Breast epithelium (tissue), 4 donors: ENCODE results near the gene NPBWR2. TPM values are rescaled to one million over a fixed set of nuclear protein-coding genes. Genes with fewer than 3 reads are reported as not detected.

ENCODE experiments used
- DNase-seq, 2 donors: peaks; one replicate each; pipeline ENCODE4 v3.0.0-alpha.2; 2019; ENCODE audit warnings: low spot score in 2 of 2
- H3K27ac ChIP-seq, 2 donors: fragments of 200-600 bp; sonication (generic) in 1 of 2; one replicate each; pipeline ENCODE4 v1.5.1; 2016 to 2019; ENCODE audit warnings: mild to moderate bottlenecking in 1 of 2
- H3K27me3 ChIP-seq, 2 donors: fragments of 200-600 bp; sonication (generic) in 1 of 2; one replicate each; pipeline versions ENCODE4 v1.5.1 to v1.6.0; 2017 to 2019; ENCODE audit warnings: control low read depth in 1 of 2, mild to moderate bottlenecking in 1 of 2
- H3K36me3 ChIP-seq: fragments of 200-600 bp; one replicate; pipeline ENCODE4 v1.5.1; 2019
- H3K4me1 ChIP-seq, 2 donors: fragments of 200-600 bp; sonication (generic); one replicate each; pipeline ENCODE4 v1.5.1; 2016 to 2019; ENCODE audit warnings: control low read depth in 1 of 2
- H3K4me3 ChIP-seq, 3 donors: fragments of 200-600 bp; sonication (generic); 1 replicate in 2 of 3; 2 replicates in 1 of 3; pipeline ENCODE4 v1.5.1; 2016 to 2019; ENCODE audit warnings: mild to moderate bottlenecking in 3 of 3, moderate library complexity in 2 of 3
- H3K9me3 ChIP-seq, 2 donors: fragments of 200-600 bp; sonication (generic) in 1 of 2; one replicate each; pipeline ENCODE4 v1.5.1; 2016 to 2019; ENCODE audit warnings: control low read depth in 1 of 2
- POLR2A ChIP-seq: fragments of 450-650 bp; IDR thresholded peaks from one replicate; pipeline ENCODE4 v1.6.1; 2016; ENCODE audit warnings: antibody characterized with exemption, mild to moderate bottlenecking, moderate library complexity
- POLR2AphosphoS5 ChIP-seq, 3 donors: sonication (generic); formaldehyde crosslinking; IDR thresholded peaks; one replicate each; pipeline ENCODE4 v1.6.1; 2017; ENCODE audit warnings: antibody characterized with exemption in 3 of 3
- intact Hi-C: fragments of 100-400 bp; cut with DNase I; formaldehyde crosslinking; loops from one replicate; pipeline ENCODE4 v1.15.1; 2023; ENCODE audit warnings: low total_unique reads
- total RNA-seq, 3 donors: library from RNA; depleted of rRNA; stranded (reverse); fragments of >200 nt; gene quantifications; one replicate each; pipeline ENCODE4 v1.1.0, GENCODE V29; 2016
- TF ChIP-seq, protein P1 (sequence below), 3 donors: fragments of 450-650 bp; IDR thresholded peaks; one replicate each; pipeline ENCODE4 v1.5.1; 2016 to 2017; ENCODE audit warnings: antibody characterized with exemption in 3 of 3, mild to moderate bottlenecking in 3 of 3, moderate library complexity in 3 of 3

The NPBWR2 gene
- total RNA-seq, 3 donors from 2014 or later = not detected

DNA sequence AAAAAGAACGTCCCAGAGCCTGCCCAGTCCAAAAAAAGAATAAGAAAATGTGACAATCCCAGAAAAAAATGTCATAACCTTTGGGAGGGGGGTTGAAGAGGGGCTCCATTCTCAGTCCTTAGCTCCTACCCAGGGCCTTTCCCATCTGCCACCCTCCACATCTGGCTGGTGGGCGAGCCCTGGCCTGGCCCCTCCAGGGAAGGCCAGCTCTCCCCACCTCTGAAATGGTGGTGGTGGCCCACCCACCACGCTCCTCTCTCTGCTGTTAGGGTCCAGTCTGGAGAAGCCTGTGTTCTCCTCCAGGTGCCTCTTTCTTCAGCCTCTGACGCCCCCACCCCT, 28.5 kb downstream of the NPBWR2 start:
- TF ChIP-seq POLR2A (no peak), POLR2AphosphoS5 (IDR thresholded peaks at IDR 0.05) (no peak)
- TF ChIP-seq, protein P1, sequence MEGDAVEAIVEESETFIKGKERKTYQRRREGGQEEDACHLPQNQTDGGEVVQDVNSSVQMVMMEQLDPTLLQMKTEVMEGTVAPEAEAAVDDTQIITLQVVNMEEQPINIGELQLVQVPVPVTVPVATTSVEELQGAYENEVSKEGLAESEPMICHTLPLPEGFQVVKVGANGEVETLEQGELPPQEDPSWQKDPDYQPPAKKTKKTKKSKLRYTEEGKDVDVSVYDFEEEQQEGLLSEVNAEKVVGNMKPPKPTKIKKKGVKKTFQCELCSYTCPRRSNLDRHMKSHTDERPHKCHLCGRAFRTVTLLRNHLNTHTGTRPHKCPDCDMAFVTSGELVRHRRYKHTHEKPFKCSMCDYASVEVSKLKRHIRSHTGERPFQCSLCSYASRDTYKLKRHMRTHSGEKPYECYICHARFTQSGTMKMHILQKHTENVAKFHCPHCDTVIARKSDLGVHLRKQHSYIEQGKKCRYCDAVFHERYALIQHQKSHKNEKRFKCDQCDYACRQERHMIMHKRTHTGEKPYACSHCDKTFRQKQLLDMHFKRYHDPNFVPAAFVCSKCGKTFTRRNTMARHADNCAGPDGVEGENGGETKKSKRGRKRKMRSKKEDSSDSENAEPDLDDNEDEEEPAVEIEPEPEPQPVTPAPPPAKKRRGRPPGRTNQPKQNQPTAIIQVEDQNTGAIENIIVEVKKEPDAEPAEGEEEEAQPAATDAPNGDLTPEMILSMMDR (IDR thresholded peaks at IDR 0.05) = no peak
- Histone ChIP-seq H3K4me1 (peaks cover 9 to 11% of the 10 kb centered on the region in 2 donors), H3K27ac (peak overlapping the region; percentile 74 to 77), H3K27me3 (no peaks in the 10 kb centered on the region), H3K4me3 (peak overlapping the region; percentile 60 to 78 (median 72)), H3K9me3 (no peaks in the 10 kb centered on the region), H3K36me3 (no peaks in the 10 kb centered on the region)
- no peak for DNase-seq
- intact Hi-C loops = no loop called here

DNA sequence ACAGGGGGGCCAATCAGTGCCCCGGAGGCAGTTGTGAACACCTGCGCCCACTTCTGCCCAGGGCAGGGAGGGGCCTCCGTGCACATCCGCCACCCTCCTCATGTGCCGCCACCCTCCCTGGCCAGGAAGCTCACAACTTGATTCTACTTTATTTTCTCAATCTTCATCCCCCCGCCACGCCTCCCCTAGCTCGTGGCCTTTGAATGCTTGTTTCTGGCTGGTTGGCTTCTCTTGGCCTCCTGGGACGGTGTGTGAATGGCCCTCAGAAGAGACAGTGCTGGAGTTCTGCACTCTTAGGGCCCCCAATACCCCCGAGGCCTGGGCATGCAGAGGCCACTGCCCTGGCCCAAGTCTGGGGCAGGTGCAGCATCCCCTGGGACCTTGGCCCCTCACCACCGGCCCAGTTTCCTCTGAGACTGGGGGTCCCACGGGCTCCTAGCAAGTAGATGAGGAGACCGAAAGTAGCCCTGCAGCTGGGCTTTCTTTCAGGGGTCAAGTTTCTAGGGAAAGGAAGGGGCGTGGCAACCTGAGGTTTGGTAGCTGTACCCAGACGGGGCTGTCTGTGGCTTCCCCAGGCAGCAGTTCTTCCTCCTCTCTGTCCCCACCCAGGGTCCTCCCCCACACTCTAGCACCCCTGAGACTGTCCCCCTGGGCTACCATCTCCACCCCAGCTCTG, 29.4 kb downstream of the NPBWR2 start:
- H3K4me3 ChIP-seq = peak overlapping the region; percentile 60 to 78 (median 72)
- peaks cover 8 to 9% of the 10 kb centered on the region in 2 donors for H3K4me1 ChIP-seq

DNA sequence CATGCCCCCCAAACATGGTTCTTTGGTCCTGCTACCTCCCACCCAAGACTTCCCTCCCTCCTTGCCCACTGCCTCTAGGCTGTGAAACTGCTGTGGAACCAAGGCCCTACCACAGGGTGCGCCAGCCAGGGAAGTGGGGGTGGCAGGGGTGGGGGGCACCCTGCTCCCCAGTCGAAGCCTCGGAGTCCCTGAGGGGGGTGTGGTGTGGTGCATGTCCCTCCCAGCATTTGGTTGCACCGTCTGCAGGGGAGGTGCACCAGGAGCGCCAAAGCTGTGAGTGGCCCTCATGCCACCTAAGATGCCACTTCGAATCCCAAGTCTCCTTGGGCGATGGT, 29.9 kb downstream of the NPBWR2 start:
- peaks cover 8 to 9% of the 10 kb centered on the region in 2 donors for H3K4me1 ChIP-seq
- H3K36me3 ChIP-seq = no peaks in the 10 kb centered on the region
- no peak overlapping the region for H3K27ac ChIP-seq
- no peak for DNase-seq
- intact Hi-C loops = no loop called here
- peak overlapping the region; percentile 60 to 78 (median 72) for H3K4me3 ChIP-seq
- no peaks in the 10 kb centered on the region for H3K9me3 ChIP-seq
- H3K27me3 ChIP-seq = no peaks in the 10 kb centered on the region
- TF ChIP-seq, protein P1 (IDR thresholded peaks at IDR 0.05) = no peak
- TF ChIP-seq POLR2AphosphoS5 (IDR thresholded peaks at IDR 0.05) (no peak), POLR2A (no peak)

More for the DNA sequence above, 29.4 kb downstream of the NPBWR2 start:
- no peaks in the 10 kb centered on the region for H3K9me3 ChIP-seq
- H3K27ac ChIP-seq = peak overlapping the region in 1 of 2 donors; percentile 19
- no peak for DNase-seq
- intact Hi-C loops = no loop called here
- no peaks in the 10 kb centered on the region for H3K27me3 ChIP-seq
- TF ChIP-seq, protein P1 (IDR thresholded peaks at IDR 0.05) = no peak
- TF ChIP-seq POLR2A = no peak
- no peak for TF ChIP-seq POLR2AphosphoS5 (IDR thresholded peaks at IDR 0.05)
- no peaks in the 10 kb centered on the region for H3K36me3 ChIP-seq

DNA sequence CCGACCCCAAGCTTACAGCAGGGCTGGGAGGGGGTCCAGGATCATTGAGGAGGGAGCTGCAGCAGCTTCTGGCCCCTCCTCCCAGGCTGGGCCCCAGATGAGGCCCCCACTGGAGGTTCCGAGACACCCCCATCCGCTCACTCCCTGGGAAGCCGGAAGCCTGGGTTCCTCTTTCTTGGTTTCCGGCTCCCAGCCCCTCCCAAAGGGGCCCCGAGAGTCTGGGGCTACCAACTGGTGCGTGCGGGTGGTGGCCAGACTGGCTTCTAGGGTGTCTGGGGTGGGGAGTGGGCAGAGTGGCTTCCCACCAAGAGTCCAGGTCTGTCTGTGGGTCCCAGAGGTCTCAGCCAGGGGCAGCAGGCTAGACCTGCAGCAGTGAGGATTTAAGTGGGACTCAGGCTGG, 30.3 kb downstream of the NPBWR2 start:
- intact Hi-C loops = no loop called here
- Histone ChIP-seq H3K27me3 (no peaks in the 10 kb centered on the region), H3K4me3 (peak overlapping the region; percentile 60 to 78 (median 72)), H3K9me3 (no peaks in the 10 kb centered on the region), H3K27ac (no peak overlapping the region), H3K4me1 (peaks cover 8 to 9% of the 10 kb centered on the region in 2 donors), H3K36me3 (no peaks in the 10 kb centered on the region)
- no peak for DNase-seq
- TF ChIP-seq, protein P1 (IDR thresholded peaks at IDR 0.05) = no peak
- TF ChIP-seq POLR2AphosphoS5 (IDR thresholded peaks at IDR 0.05) = no peak
- no peak for TF ChIP-seq POLR2A

DNA sequence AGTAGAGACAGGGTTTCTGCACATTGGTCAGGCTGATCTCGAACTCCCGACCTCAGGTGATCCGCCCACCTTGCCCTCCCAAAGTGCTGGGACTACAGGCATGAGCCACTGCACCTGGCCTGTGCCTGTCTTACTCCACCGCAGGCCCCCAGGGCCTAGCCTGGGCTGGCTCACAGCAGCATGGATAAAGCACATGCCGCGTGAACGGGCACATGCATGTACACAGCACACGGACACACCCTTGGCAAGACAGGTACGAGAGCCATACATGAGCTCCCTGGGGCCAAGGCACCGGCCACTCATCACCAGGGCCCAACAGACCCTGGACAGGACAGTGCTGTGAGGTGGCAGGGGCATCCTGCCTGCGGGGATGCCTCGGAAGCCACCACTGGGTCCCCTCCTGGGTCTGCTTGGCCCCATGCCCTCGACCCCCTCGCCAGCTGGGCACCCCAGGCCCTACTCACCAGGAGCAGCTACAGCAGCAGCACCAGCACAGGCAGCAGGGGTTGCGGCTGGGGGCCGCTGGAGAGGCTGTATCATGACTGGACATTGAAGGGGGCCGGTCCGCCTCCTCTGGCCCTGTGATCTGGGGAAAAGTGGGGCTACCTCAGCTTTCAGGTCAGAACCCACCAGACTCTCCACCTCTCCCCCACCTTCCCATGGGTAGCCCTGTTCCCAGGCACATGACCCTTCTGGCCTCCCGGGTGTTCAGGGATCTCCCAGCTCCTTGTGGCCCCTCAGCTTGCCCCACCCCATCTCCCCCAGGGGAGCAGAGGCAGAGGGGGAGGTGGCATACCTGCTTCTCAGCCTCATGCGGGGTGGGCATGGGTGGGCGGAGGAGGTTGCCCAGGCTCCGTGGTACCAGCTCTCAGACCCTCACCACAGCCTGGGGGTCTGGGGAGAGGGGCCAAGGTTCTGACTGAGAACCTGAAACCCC, 31.0 kb downstream of the NPBWR2 start:
- TF ChIP-seq POLR2AphosphoS5 (IDR thresholded peaks at IDR 0.05) = no peak
- TF ChIP-seq, protein P1 (IDR thresholded peaks at IDR 0.05) = no peak
- no peak for TF ChIP-seq POLR2A
- Histone ChIP-seq H3K9me3 (no peaks in the 10 kb centered on the region), H3K27ac (no peak overlapping the region), H3K4me1 (peaks cover 8 to 9% of the 10 kb centered on the region in 2 donors), H3K4me3 (peak overlapping the region in 2 of 3 donors; percentile 11 to 60), H3K36me3 (no peaks in the 10 kb centered on the region), H3K27me3 (no peaks in the 10 kb centered on the region)
- intact Hi-C loops = no loop called here
- DNase-seq = no peak
